ENCODE data around the gene PPP1R12B.
"Not testable (repeated sequence)": the region's sequence is repeated elsewhere in the genome, so short reads cannot be mapped to it uniquely, and the experiment has no call there.

Gene PPP1R12B

GRCh38 chr1:202401771-202402170 lies 53.3 kb downstream of the PPP1R12B start:
- not testable (repeated sequence) for DNase-seq (ENCODE audit: low read depth in 2 of 3, low spot score in 2 of 3)

- DNase-seq (ENCODE audit: low read depth in 2 of 3, low spot score in 2 of 3) = not testable (repeated sequence)
These were observed 54.9 kb downstream of the PPP1R12B start for GRCh38 chr1:202403381-202403780.

GRCh38 chr1:202405928-202406327 lies 57.4 kb downstream of the PPP1R12B start:
- DNase-seq (ENCODE audit: low read depth in 2 of 3, low spot score in 2 of 3) = no peak

- not testable (repeated sequence) for DNase-seq (ENCODE audit: low read depth in 2 of 3, low spot score in 2 of 3)
These were observed 58.4 kb downstream of the PPP1R12B start for GRCh38 chr1:202406896-202407295.

- not testable (repeated sequence) for DNase-seq (ENCODE audit: low read depth in 2 of 3, low spot score in 2 of 3)
These were observed 58.9 kb downstream of the PPP1R12B start for GRCh38 chr1:202407378-202407777.

- DNase-seq (ENCODE audit: low read depth in 2 of 3, low spot score in 2 of 3) = not testable (repeated sequence)
These were observed 61.8 kb downstream of the PPP1R12B start for GRCh38 chr1:202410251-202410650.

- DNase-seq (ENCODE audit: low read depth in 2 of 3, low spot score in 2 of 3) = not testable (repeated sequence)
These were observed 62.4 kb downstream of the PPP1R12B start for GRCh38 chr1:202410854-202411357.

GRCh38 chr1:202411422-202411821 lies 62.9 kb downstream of the PPP1R12B start:
- no peak for DNase-seq (ENCODE audit: low read depth in 2 of 3, low spot score in 2 of 3)

GRCh38 chr1:202412421-202412820 lies 63.9 kb downstream of the PPP1R12B start:
- not testable (repeated sequence) for DNase-seq (ENCODE audit: low read depth in 2 of 3, low spot score in 2 of 3)

GRCh38 chr1:202416641-202417040 lies 68.1 kb downstream of the PPP1R12B start:
- no peak for DNase-seq (ENCODE audit: low read depth in 2 of 3, low spot score in 2 of 3)

GRCh38 chr1:202417141-202417540 lies 68.6 kb downstream of the PPP1R12B start:
- DNase-seq (ENCODE audit: low read depth in 2 of 3, low spot score in 2 of 3) = not testable (repeated sequence)

- DNase-seq (ENCODE audit: low read depth in 2 of 3, low spot score in 2 of 3) = not testable (repeated sequence)
These were observed 69.3 kb downstream of the PPP1R12B start for GRCh38 chr1:202417762-202418201.

GRCh38 chr1:202419731-202420130 lies 71.2 kb downstream of the PPP1R12B start:
- not testable (repeated sequence) for DNase-seq (ENCODE audit: low read depth in 2 of 3, low spot score in 2 of 3)

- not testable (repeated sequence) for DNase-seq (ENCODE audit: low read depth in 2 of 3, low spot score in 2 of 3)
These were observed 72.1 kb downstream of the PPP1R12B start for GRCh38 chr1:202420422-202421094.

- DNase-seq (ENCODE audit: low read depth in 2 of 3, low spot score in 2 of 3) = not testable (repeated sequence)
These were observed 74.2 kb downstream of the PPP1R12B start for GRCh38 chr1:202422709-202423108.

GRCh38 chr1:202424260-202424659 lies 75.8 kb downstream of the PPP1R12B start:
- not testable (repeated sequence) for DNase-seq (ENCODE audit: low read depth in 2 of 3, low spot score in 2 of 3)

GRCh38 chr1:202430111-202430510 lies 81.6 kb downstream of the PPP1R12B start:
- not testable (repeated sequence) for DNase-seq (ENCODE audit: low read depth in 2 of 3, low spot score in 2 of 3)

GRCh38 chr1:202432338-202432737 lies 83.8 kb downstream of the PPP1R12B start:
- not testable (repeated sequence) for DNase-seq (ENCODE audit: low read depth in 2 of 3, low spot score in 2 of 3)

- DNase-seq (ENCODE audit: low read depth in 2 of 3, low spot score in 2 of 3) = no peak
These were observed 84.9 kb downstream of the PPP1R12B start for GRCh38 chr1:202433155-202434043.

GRCh38 chr1:202434059-202434458 lies 85.6 kb downstream of the PPP1R12B start:
- no peak for DNase-seq (ENCODE audit: low read depth in 2 of 3, low spot score in 2 of 3)

- no peak for DNase-seq (ENCODE audit: low read depth in 2 of 3, low spot score in 2 of 3)
These were observed 90.1 kb downstream of the PPP1R12B start for GRCh38 chr1:202438393-202439174.
